Fibroblast of the conjunctiva (primary cell): ENCODE results near the gene SEC24C.

ENCODE experiments used
- DNase-seq: peaks from one replicate; pipeline ENCODE4 v3.0.0-alpha.2; 2010; ENCODE audit warnings: low read depth

SEC24C gene

DNA sequence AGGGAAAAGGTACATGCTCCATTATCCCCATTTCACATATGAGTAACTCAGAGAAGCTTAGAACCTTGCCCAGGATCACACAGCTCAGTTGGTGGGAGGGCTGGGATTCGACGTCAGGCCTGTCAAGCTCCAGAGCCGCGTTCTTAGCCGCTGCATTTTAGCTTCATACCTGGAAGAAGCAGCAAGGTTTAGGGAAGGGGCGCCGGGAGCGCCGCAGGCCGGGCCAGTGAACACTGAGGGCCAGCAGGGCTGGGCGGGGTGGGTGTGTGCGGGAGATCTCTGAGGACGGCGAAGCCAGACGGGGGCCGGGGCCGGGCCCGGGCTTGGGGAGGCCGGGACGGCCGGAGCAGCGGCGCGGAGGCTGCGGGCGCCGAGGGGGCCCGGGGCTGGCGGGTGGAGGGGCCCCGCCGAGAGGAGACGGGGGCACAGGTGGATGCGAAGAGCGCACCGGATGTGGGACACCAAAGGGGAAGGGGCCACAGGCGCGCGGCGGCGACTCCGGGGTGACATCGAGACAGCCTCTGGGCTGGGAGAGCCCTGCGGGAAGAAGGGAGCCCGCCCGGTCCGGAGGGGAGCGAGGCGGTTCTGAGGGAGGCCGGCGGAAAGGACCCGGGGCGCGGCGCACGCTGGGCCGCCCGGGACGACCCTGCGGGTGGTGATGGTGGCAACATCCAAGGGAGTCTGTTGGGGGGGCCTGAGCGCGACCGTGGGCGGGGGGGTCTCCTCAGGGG is 66.7 kb downstream of the SEC24C start:
- DNase-seq: no peak

DNA sequence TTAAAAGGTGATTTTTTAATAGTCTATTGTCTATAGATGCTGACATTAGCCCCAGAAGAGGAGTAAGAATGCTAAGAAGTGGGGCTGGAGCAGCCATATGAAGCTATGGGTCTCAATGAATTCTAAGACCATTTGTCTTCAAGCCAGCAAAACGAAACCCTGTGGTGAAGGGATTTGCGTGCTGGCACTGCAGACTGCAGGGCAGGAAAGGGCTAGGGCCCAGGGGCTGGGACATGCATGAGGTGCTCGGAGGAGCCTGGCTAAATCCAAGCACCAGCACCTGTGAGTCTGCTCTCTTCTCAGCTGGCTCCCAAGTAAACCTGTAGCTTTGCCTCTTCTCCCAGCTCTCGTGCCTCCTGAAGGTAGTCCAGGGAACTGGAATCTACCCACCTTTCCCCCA is 68.5 kb downstream of the SEC24C start:
- no peak for DNase-seq

DNA sequence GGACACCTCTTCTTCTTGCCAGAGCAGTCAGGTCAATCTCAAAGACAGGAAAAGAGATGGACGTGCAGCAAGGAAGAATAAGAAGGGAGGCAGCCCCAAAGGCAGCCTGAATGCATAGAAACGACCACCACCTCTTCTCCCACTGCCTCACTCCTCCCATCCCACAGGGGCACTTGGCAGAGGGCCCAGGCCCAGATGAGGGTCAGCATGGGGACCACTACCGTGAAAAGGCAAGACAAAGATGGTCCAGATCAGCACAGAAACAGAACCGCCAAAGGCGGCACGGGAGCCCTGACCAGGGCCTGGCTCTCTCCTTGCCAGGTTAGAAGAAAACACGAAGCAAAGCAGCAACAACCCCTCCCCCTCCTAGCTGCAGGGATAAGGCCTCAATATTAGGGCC is 69.2 kb downstream of the SEC24C start:
- no peak for DNase-seq

DNA sequence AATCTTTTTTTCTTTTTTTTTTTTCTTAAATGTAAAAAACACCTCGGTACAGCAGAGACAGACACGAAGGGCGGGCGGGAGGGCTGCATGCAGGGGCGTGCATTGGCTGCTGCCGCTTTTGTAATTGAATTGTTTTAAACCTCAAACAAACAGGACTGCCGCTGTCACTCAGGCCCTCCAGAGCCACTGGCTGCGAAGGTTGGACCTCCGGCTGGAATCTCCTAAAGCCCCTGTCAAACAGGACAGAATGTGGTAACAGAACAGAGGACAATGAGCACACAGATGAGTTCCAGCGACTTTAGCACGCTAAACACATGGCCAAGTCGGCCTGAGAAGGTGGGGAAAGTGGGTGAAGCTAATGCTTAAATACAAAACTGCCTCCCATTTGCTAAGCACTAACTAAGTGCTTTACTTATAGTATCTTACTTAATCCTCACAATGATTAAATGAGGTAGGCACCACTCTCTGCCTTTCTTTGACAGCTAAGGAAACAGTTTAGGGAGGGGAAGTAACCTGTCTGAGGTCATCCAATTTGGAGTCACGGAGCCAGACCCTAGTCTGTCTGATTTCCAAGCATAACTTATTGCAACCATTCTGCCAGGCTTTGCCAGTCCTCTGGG is 70.2 kb downstream of the SEC24C start:
- no peak for DNase-seq

DNA sequence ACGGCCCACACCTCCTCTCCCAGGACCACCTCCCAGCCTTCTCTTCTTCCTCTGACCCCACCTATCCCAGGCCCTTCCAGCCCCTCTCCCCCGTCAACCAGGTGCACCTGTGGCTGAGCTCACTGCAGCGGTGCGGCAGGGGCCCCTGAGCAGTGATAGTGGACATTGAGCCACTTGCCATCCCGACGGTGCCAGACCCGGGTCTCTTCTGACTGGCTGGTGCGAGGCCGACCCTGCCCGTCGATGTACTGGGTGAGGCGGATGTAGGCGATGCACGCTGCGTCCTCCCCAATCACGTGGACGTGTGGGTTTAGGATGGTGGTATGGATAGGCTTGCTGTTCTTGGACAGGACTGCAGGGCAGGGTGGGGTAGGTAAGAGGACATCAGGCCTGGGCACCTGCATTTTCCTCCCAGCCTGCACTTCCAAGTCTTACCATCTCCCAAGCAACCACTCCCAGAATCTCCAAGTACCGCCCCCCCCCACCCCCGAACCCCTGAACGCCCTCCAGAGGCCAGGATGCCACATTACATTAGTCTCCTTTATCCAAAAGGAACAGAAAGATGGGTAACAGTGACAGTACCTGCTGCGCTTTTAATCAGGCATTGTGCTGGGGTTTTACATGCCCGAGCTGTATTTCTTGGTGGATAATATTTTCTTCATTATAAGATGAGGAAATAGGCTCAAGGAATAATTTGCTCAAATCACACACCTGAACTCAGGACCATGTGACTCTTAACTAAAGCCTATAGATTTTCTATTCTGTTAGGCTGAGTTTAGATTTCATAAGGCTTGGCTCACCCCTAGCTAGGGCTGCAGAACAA is 70.9 kb downstream of the SEC24C start:
- DNase-seq: no peak

GRCh38 chr10:73815719-73816030 is 71.5 kb downstream of the SEC24C start:
- no peak for DNase-seq

DNA sequence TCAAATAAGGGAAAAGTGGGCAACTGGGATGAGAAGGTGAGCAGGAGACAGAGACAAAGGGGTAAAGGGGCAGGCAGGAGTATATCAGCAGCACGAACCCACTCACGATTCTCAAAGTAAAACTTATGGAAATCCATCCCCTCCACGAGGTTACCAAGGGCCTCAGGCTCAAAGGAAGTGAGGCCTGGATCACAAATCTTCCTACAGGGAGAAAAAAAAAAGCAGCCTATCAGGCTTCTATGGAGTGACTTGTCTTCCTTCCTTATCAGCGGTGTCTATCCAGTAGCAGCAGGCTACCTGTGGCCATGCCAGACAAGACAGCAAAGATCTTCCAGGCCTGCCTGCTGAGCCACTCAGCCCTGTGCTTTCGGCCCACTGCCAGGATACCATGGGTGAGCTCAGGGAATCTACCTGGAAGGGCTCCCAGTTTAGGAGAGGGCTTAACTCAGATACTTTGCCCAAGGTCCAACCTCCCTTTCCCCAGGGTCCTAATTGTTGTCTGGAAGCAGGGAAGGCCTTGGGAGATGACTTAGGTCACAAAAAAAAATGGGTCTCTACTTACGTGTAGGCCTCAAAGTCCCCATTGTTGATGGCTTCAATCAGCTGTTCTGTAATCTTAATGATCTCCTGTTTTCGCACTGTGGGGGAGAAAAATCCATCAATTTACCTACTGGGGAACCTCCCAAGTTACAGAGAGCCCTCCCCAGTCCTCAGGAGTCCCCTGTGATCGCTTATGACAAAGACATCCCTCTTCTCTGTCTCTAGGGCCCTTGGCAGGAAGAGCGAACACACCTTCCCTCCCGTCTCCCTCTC is 73.0 kb downstream of the SEC24C start:
- no peak for DNase-seq

- no peak for DNase-seq
These were observed 73.7 kb downstream of the SEC24C start for GRCh38 chr10:73817826-73818225.

DNA sequence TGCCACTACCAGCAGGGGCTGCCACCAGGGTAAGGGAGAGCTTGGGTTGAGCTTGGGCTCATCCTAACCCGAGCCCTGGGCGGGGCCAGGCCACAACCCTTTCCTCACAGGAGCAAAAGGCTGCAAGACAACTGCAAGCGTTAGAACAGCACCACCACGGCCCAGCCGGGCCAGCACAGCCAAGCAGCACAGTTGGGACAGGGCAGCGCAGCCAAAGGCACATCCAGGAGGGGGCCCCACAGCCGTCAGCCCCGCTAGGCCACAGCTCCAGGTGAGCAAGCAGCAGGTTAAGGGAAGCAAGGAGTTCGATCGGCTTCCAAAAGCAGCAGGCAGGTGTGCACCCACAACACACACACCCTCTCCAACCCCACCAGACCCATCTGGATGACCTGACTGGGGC is 74.2 kb downstream of the SEC24C start:
- no peak for DNase-seq

DNA sequence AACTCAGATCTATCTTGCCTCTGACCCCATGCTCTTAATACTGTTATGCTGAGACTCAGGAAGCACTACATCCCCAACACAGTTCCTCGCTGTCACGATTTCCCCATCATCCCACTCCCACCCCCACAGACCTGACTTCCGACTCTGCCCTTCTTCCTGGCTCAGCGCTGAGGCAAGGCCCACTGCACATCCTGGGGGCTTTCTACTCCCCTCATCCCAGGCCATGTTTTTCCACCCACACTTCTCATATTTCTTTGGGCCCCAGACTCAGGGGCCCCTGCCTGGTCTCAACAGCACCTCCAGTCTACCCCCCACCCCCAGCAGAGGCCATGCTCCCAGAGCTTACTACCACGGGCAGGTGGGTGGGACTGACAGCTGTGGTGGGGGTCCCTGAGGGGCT is 74.9 kb downstream of the SEC24C start:
- no peak for DNase-seq

DNA sequence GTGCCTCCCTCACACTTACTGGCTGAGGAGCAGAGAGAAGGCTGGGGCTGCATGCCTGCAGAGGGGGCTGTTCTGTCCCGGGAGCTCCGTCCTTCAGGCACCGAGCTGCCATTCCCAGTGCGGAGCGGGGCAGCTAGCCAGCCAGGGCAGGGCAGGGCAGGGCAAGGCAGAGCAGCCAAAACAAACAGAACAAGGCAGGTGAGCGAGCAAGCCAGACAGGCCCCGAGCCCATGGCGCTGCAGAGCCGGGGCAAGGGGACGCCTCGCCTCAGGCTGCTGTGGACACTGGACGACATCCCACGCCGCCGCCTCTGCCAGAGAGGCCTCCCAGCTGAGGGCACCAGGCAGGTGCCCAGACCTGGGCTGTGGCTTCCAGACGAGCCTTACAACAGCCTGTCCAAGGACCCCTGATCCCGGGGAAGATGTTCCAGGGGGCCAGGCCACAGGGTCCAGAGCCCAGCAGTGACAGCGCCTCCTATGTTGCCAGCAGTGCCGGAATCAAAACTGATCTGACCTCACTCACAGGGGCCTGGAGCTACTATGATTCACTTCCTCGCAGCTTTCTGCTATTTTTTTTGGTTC is 75.4 kb downstream of the SEC24C start:
- no peak for DNase-seq
